Measurements from ENCODE around the gene SEC22A. TPM values are rescaled to one million over a fixed set of nuclear protein-coding genes. Genes with fewer than 3 reads are reported as not detected.

Gene SEC22A
- total and polyA plus RNA-seq, 2 of the 8 experiments (the other 6 are each of a cell fraction or from before 2014, with no cell fraction given), result 10.6 to 17.1 TPM

- no peak overlapping the region for H3K4me3 ChIP-seq (ENCODE audit: extremely low read depth in 1 of 4, insufficient read depth in 2 of 4, low read depth in 3 of 4, low read length in 4 of 4)
- ChIA-PET CTCF (ENCODE audit: partially characterized antibody) (no interaction called here), POLR2A (ENCODE audit: partially characterized antibody) (no interaction called here)
- no peak overlapping the region for H3K4ac ChIP-seq (replicated peaks; ENCODE audit: insufficient read length, low read depth, low read length)
- H4K5ac ChIP-seq (ENCODE audit: insufficient read length, low read depth, low read length), result no peak overlapping the region
- TF ChIP-seq NRF1 (IDR thresholded peaks at IDR 0.05; ENCODE audit: low read depth, low read length), result no peak
- 85% methylated on average over 2 of the region's 2 CpGs; no CpG with 5 or more reads in 1 of the 2 experiments for WGBS, 2 experiments (ENCODE audit: extremely low coverage in 1 of 2, insufficient coverage in 1 of 2, insufficient read length in 1 of 2, insufficient replicate concordance in 2 of 2, low coverage in 1 of 2, low lambda C conversion rate in 2 of 2, missing lambda C conversion rate in 1 of 2)
- no peak overlapping the region for H2BK12ac ChIP-seq (ENCODE audit: low read depth, low read length)
- no peaks in the 10 kb centered on the region for H3K23me2 ChIP-seq (ENCODE audit: low read depth, low read length)
- no peaks in the 10 kb centered on the region for H3K79me2 ChIP-seq (ENCODE audit: control insufficient read depth in 1 of 2, insufficient read depth in 2 of 2, low read length in 2 of 2)
- H2AFZ ChIP-seq (ENCODE audit: low read length), result no peak overlapping the region
- H3K23ac ChIP-seq (ENCODE audit: insufficient read length), result no peak overlapping the region
- no peaks in the 10 kb centered on the region for H3K79me1 ChIP-seq (ENCODE audit: low read depth, low read length)
- H2BK15ac ChIP-seq (ENCODE audit: low read length), result no peak overlapping the region
- H4K8ac ChIP-seq (ENCODE audit: extremely low read depth, insufficient read depth, low read length), result no peak overlapping the region
- H3K18ac ChIP-seq (ENCODE audit: extremely low read depth, low read length), result no peak overlapping the region
- FAIRE-seq, result no peak
- no peaks in the 10 kb centered on the region for H3K36me3 ChIP-seq (ENCODE audit: control insufficient read depth in 2 of 4, insufficient read depth in 4 of 4, low read length in 3 of 4)
- H3K27ac ChIP-seq (ENCODE audit: low read depth, low read length), result no peak overlapping the region
- H3K9me3 ChIP-seq (ENCODE audit: insufficient read depth in 2 of 2, low read depth in 1 of 2, low read length in 1 of 2), result no peaks in the 10 kb centered on the region
- no peak for DNase-seq (ENCODE audit: low read depth in 1 of 2, low spot score in 2 of 2)
- no peak overlapping the region for H3K14ac ChIP-seq (ENCODE audit: insufficient read length)
- no peak overlapping the region for H3K9ac ChIP-seq (replicated peaks in 1 of 4; ENCODE audit: extremely low read depth in 1 of 4, low read depth in 3 of 4, low read length in 3 of 4)
- H3K56ac ChIP-seq (replicated peaks; ENCODE audit: insufficient read length, low read depth, low read length), result no peak overlapping the region
- no peaks in the 10 kb centered on the region for H3K27me3 ChIP-seq (replicated peaks in 1 of 4; ENCODE audit: control insufficient read depth in 3 of 4, extremely low read depth in 1 of 4, insufficient read depth in 3 of 4, low read length in 3 of 4)
- no peak overlapping the region for H2BK20ac ChIP-seq (ENCODE audit: low read length)
- H3K4me1 ChIP-seq (replicated peaks in 1 of 4; ENCODE audit: control insufficient read depth in 3 of 4, insufficient read depth in 4 of 4, low read length in 3 of 4), result no peaks in the 10 kb centered on the region
- no peaks in the 10 kb centered on the region for H4K20me1 ChIP-seq (replicated peaks in 1 of 2; ENCODE audit: control insufficient read depth in 1 of 2, insufficient read depth in 2 of 2, low read length in 2 of 2)
- H3K4me2 ChIP-seq (ENCODE audit: insufficient read depth in 1 of 2, low read depth in 2 of 2, low read length in 2 of 2), result no peak overlapping the region
- no peak overlapping the region for H4K91ac ChIP-seq (replicated peaks; ENCODE audit: insufficient read length, low read length)
- H2AK5ac ChIP-seq (ENCODE audit: low read depth, low read length), result no peak overlapping the region
- H2BK120ac ChIP-seq (replicated peaks; ENCODE audit: low read depth, low read length), result no peak overlapping the region
- H2BK5ac ChIP-seq (ENCODE audit: low read depth, low read length), result no peak overlapping the region
Observed at GRCh38 chr3:123186695-123187094, 15.0 kb upstream of the SEC22A start.
